GM12878 (cell line): ENCODE results near the gene ATP8A1. TPM values are rescaled to one million over a fixed set of nuclear protein-coding genes. Genes with fewer than 3 reads are reported as not detected.

ENCODE experiments used
- ATAC-seq: fragments of 200-7000 bp; cut with Tn5 transposase; 3 replicates; pipeline ENCODE4 v1.9.1; 2020; ENCODE audit warnings: mild to moderate bottlenecking, moderate library complexity
- BruUV-seq: library from RNA; stranded (reverse); fragments of 400-500 nt; replicated peaks from 2 replicates; lab custom pipeline; 2021; lab: Mats Ljungman, UMichigan
- CTCF ChIA-PET: fragments of 300-600 bp; sonication (Branson Sonifier 250); formaldehyde crosslinking; extraction: SDS; loops from one replicate; lab custom pipeline; 2021; ENCODE audit warnings: inconsistent platforms; lab: Yijun Ruan, JAX
- POLR2A ChIA-PET: fragments of 350-600 bp; formaldehyde crosslinking; extraction: SDS; loops from one replicate; lab custom pipeline; 2021; ENCODE audit warnings: inconsistent platforms; lab: Charles Lee
- RAD21 ChIA-PET: fragments of 300-600 bp; sonication (Branson Sonifier 250); formaldehyde crosslinking; loops from one replicate; lab custom pipeline; 2023; ENCODE audit warnings: antibody characterized with exemption; ENCODE audit not compliant: unreplicated experiment; lab: Charles Lee
- SMC1A ChIA-PET: fragments of 300-600 bp; sonication (Branson Sonifier 250); formaldehyde crosslinking; loops from one replicate; lab custom pipeline; 2023; ENCODE audit not compliant: unreplicated experiment, uncharacterized antibody; lab: Charles Lee
- DNase-seq: peaks from one replicate; pipeline ENCODE4 v3.0.0-alpha.2; 2011; ENCODE audit warnings: low read depth, low spot score
- FAIRE-seq: peaks from 3 replicates; lab custom pipeline; 2011; peaks lifted over from hg19 to GRCh38; lab: Jason Lieb, UNC
- H2AFZ ChIP-seq: 2 replicates; pipeline ENCODE4 v1.6.0; 2011; ENCODE audit warnings: low read depth, low read length, control low read depth; ENCODE audit not compliant: control insufficient read depth
- H3K27ac ChIP-seq: 2 replicates; pipeline ENCODE4 v1.5.1; 2011; ENCODE audit warnings: control low read depth; ENCODE audit not compliant: control insufficient read depth, insufficient read depth
- H3K27me3 ChIP-seq, 2 experiments: replicated peaks in 1 of 2; 2 replicates each; pipeline versions ENCODE4 v1.6.0 to v1.6.1; 2011; ENCODE audit warnings: low read length in 1 of 2; ENCODE audit not compliant: control insufficient read depth in 2 of 2, insufficient read depth in 2 of 2
- H3K36me3 ChIP-seq, 2 experiments: 2 replicates each; pipeline ENCODE4 v1.5.1; 2011; ENCODE audit warnings: low read length in 1 of 2; ENCODE audit not compliant: control insufficient read depth in 2 of 2, insufficient read depth in 2 of 2
- H3K4me1 ChIP-seq: 2 replicates; pipeline ENCODE4 v1.6.1; 2011; ENCODE audit warnings: mild to moderate bottlenecking, low read length, moderate library complexity, mixed read lengths; ENCODE audit not compliant: control insufficient read depth, insufficient read depth
- H3K4me2 ChIP-seq: 2 replicates; pipeline ENCODE4 v1.6.0; 2011; ENCODE audit warnings: control low read depth; ENCODE audit not compliant: control insufficient read depth, insufficient read depth
- H3K4me3 ChIP-seq: fragments of 200-600 bp; sonication (generic); 2 replicates; pipeline ENCODE4 v1.5.1; 2016
- H3K79me2 ChIP-seq: 2 replicates; pipeline ENCODE4 v1.6.0; 2011; ENCODE audit warnings: low read length; ENCODE audit not compliant: control insufficient read depth, insufficient read depth
- H3K9ac ChIP-seq: 2 replicates; pipeline ENCODE4 v1.8.0; 2011; ENCODE audit warnings: low read length, control low read depth, mixed read lengths; ENCODE audit not compliant: control insufficient read depth, insufficient read depth
- H3K9me3 ChIP-seq: replicated peaks from 3 replicates; pipeline ENCODE4 v1.5.1; 2011; ENCODE audit warnings: mild to moderate bottlenecking, low read length; ENCODE audit not compliant: control insufficient read depth, insufficient read depth
- H4K20me1 ChIP-seq: 2 replicates; pipeline ENCODE4 v1.6.0; 2011; ENCODE audit not compliant: control insufficient read depth, insufficient read depth
- ESRRA ChIP-seq: IDR thresholded peaks from 2 replicates; pipeline ENCODE4 v1.6.1; 2012; ENCODE audit warnings: mild to moderate bottlenecking, low read length, improper control_type of control experiment
- POU2F2 ChIP-seq: IDR thresholded peaks from 3 replicates; pipeline ENCODE4 v1.6.1; 2011; ENCODE audit warnings: low read depth, mild to moderate bottlenecking, low read length, borderline replicate concordance
- RCOR1 ChIP-seq: conservative IDR thresholded peaks from 2 replicates; pipeline ENCODE4 v1.6.1; 2012; ENCODE audit warnings: low read depth, low read length, improper control_type of control experiment
- ZNF207 ChIP-seq: fragments of 450-650 bp; IDR thresholded peaks from 2 replicates; pipeline ENCODE4 v1.6.1; 2014; ENCODE audit warnings: antibody characterized with exemption, mild to moderate bottlenecking, borderline replicate concordance
- WGBS: methylation state at CpG from one replicate; pipeline ENCODE4 v1.1.6; 2016; ENCODE audit warnings: low lambda C conversion rate; ENCODE audit not compliant: insufficient replicate concordance, insufficient coverage; ENCODE audit errors: missing lambda C conversion rate; 5-methylcytosine and 5-hydroxymethylcytosine counted together
- in situ Hi-C: fragments of 300-500 bp; cut with MboI; formaldehyde crosslinking; loops from 9 replicates; pipeline ENCODE4 v1.14.3; 2018; ENCODE audit warnings: mixed read lengths
- intact Hi-C: fragments of 100-400 bp; cut with micrococcal nuclease; formaldehyde crosslinking; loops from one replicate; pipeline ENCODE4 v1.14.2; 2022; ENCODE audit not compliant: unreplicated experiment
- polyA plus RNA-seq, 11 experiments: library from polyadenylated mRNA; depleted of rRNA in 4 of 11; unstranded in 6 of 11; stranded (reverse) in 5 of 11; fragments of >200 nt; fragmentation: Nextera tagmentation in 4 of 11; fragmentation: Illumina TruSeq in 1 of 11; extraction: Ambion mirVana in 4 of 11; extraction: Trizol in 1 of 11; gene quantifications; 1 replicate in 1 of 11; 2 replicates in 10 of 11; pipeline versions ENCODE4 v1.2.1 to v1.2.3, GENCODE V29; 2011 to 2016; ENCODE audit warnings: inconsistent platforms in 2 of 11, missing spikeins in 2 of 11, low read depth in 1 of 11
- total RNA-seq, 4 experiments: library from RNA; depleted of rRNA in 3 of 4; stranded (reverse); fragments of >200 nt in 3 of 4; fragmentation: Illumina TruSeq in 1 of 4; extraction: Trizol in 1 of 4; gene quantifications; 2 replicates each; pipeline versions ENCODE4 v1.2.1 to v1.2.3, GENCODE V29; 2013 to 2021
- TF ChIP-seq, protein P1 (sequence below): fragments of 450-650 bp; IDR thresholded peaks from 2 replicates; pipeline ENCODE4 v1.6.1; 2017; ENCODE audit warnings: mild to moderate bottlenecking, moderate library complexity
- TF ChIP-seq, protein P2 (sequence below): IDR thresholded peaks from 2 replicates; pipeline ENCODE4 v1.6.1; 2011; ENCODE audit warnings: low read depth, mild to moderate bottlenecking, low read length, moderate library complexity, borderline replicate concordance; ENCODE audit errors: extremely low read depth
- TF ChIP-seq, protein P3 (sequence below): fragments of 450-650 bp; IDR thresholded peaks from 2 replicates; pipeline ENCODE4 v1.6.1; 2014; ENCODE audit warnings: mild to moderate bottlenecking
- TF ChIP-seq, protein P4 (sequence below): IDR thresholded peaks from 2 replicates; pipeline ENCODE4 v1.6.1; 2012; ENCODE audit warnings: low read depth, low read length, improper control_type of control experiment
- TF ChIP-seq, protein P5 (sequence below), 3 experiments: IDR thresholded peaks in 2 of 3; conservative IDR thresholded peaks in 1 of 3; 2 replicates each; pipeline ENCODE4 v1.5.1; 2011; ENCODE audit warnings: low read depth in 3 of 3, low read length in 3 of 3, mild to moderate bottlenecking in 3 of 3, control low read depth in 2 of 3, moderate library complexity in 2 of 3, inconsistent platforms in 1 of 3, mixed read lengths in 1 of 3; ENCODE audit not compliant: control insufficient read depth in 2 of 3, insufficient read depth in 1 of 3; ENCODE audit errors: extremely low read depth in 1 of 3

The ATP8A1 gene
- total and polyA plus RNA-seq, 10 of the 15 experiments (the other 5 are each of a cell fraction or from before 2014, with no cell fraction given): 9.0 to 116 (median 37.3) TPM

DNA sequence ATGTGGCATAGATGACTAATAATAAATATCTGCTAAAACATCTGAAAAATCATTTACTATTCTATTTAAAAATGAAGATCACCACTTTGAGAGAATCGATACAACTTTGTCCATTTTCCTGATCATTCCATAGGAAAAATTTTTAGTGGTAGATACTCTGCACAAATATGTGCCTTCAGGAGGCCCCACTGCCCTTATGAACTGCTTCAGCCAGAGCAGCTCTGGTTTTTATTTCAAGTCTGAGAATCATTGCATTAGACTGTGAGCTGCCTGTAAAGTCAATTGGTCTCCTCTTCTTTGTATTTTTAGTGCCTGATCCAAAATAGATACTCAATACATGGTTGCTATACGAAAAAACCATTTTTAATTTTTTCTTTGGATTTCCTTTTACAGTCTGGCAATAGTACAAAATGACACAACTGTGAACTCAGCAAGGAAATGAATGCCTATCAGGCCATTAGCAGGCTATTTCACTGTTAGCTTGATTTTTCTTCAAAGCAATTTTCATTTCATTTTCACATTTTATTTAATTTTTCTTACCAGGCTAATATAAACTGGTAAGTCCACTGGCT, 190.5 kb downstream of the ATP8A1 start (continued):
- TF ChIP-seq, protein P1, sequence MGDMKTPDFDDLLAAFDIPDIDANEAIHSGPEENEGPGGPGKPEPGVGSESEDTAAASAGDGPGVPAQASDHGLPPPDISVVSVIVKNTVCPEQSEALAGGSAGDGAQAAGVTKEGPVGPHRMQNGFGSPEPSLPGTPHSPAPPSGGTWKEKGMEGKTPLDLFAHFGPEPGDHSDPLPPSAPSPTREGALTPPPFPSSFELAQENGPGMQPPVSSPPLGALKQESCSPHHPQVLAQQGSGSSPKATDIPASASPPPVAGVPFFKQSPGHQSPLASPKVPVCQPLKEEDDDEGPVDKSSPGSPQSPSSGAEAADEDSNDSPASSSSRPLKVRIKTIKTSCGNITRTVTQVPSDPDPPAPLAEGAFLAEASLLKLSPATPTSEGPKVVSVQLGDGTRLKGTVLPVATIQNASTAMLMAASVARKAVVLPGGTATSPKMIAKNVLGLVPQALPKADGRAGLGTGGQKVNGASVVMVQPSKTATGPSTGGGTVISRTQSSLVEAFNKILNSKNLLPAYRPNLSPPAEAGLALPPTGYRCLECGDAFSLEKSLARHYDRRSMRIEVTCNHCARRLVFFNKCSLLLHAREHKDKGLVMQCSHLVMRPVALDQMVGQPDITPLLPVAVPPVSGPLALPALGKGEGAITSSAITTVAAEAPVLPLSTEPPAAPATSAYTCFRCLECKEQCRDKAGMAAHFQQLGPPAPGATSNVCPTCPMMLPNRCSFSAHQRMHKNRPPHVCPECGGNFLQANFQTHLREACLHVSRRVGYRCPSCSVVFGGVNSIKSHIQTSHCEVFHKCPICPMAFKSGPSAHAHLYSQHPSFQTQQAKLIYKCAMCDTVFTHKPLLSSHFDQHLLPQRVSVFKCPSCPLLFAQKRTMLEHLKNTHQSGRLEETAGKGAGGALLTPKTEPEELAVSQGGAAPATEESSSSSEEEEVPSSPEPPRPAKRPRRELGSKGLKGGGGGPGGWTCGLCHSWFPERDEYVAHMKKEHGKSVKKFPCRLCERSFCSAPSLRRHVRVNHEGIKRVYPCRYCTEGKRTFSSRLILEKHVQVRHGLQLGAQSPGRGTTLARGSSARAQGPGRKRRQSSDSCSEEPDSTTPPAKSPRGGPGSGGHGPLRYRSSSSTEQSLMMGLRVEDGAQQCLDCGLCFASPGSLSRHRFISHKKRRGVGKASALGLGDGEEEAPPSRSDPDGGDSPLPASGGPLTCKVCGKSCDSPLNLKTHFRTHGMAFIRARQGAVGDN: no peak
- TF ChIP-seq ESRRA: no peak
- TF ChIP-seq, protein P2, sequence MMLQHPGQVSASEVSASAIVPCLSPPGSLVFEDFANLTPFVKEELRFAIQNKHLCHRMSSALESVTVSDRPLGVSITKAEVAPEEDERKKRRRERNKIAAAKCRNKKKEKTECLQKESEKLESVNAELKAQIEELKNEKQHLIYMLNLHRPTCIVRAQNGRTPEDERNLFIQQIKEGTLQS: no peak
- TF ChIP-seq, protein P3, sequence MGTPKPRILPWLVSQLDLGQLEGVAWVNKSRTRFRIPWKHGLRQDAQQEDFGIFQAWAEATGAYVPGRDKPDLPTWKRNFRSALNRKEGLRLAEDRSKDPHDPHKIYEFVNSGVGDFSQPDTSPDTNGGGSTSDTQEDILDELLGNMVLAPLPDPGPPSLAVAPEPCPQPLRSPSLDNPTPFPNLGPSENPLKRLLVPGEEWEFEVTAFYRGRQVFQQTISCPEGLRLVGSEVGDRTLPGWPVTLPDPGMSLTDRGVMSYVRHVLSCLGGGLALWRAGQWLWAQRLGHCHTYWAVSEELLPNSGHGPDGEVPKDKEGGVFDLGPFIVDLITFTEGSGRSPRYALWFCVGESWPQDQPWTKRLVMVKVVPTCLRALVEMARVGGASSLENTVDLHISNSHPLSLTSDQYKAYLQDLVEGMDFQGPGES: no peak

DNA sequence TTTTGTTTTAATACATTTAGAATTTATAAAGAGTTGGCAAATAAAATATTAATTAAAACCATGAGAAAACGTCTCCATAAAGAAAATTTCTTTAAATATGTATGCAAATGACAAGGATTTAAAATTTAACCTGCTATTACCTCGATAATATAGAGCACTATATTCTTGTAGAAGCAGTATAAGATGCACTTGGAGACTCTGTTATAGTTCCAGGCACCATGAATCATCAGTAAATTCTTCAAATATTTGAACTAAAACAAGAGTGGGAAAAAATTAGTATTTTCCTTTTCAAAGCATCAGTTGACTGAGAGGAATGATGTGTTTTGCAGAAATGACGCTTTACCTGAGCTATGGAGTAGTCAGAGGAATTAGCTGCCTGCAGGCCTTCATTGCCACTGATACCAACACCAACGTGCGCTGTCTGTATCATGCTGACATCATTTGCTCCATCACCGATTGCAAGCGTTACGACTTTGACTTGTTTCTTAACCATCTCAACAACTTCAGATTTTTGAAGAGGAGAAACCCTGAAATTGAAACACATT, 192.3 kb downstream of the ATP8A1 start:
- H3K36me3 ChIP-seq: peaks cover 0 to 5% of the 10 kb centered on the region in 2 experiments; a peak in 3 of 4 replicates
- DNase-seq: no peak
- no peak overlapping the region for H3K27ac ChIP-seq
- ChIA-PET RAD21 (no interaction called here), SMC1A (interaction anchor here (0.8 kb wide), 1 partner anchor 13 kb away, joined by 3 read pairs; no protein-coding TSS in a partner anchor), CTCF (no interaction called here), POLR2A (no interaction called here)
- ATAC-seq: no peak
- H3K9ac ChIP-seq: no peak overlapping the region
- no TSS peak for BruUV-seq
- 97% methylated on average over 8 of the region's 8 CpGs for WGBS
- no peak overlapping the region for H3K4me2 ChIP-seq
- H3K4me1 ChIP-seq: peaks cover 5% of the 10 kb centered on the region; the same call in 1 of the 2 replicates
- intact Hi-C loops (no loop called here), in situ Hi-C loops (no loop called here)
- no peak for FAIRE-seq
- H3K9me3 ChIP-seq: peaks cover 12% of the 10 kb centered on the region; the same call in 2 of the 3 replicates
- no peaks in the 10 kb centered on the region for H4K20me1 ChIP-seq
- H2AFZ ChIP-seq: no peak overlapping the region
- no peaks in the 10 kb centered on the region for H3K27me3 ChIP-seq
- H3K4me3 ChIP-seq: no peak overlapping the region
- no peaks in the 10 kb centered on the region for H3K79me2 ChIP-seq
- TF ChIP-seq POU2F2: no peak
- TF ChIP-seq, protein P4, sequence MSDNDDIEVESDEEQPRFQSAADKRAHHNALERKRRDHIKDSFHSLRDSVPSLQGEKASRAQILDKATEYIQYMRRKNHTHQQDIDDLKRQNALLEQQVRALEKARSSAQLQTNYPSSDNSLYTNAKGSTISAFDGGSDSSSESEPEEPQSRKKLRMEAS: no peak
- TF ChIP-seq, protein P5, sequence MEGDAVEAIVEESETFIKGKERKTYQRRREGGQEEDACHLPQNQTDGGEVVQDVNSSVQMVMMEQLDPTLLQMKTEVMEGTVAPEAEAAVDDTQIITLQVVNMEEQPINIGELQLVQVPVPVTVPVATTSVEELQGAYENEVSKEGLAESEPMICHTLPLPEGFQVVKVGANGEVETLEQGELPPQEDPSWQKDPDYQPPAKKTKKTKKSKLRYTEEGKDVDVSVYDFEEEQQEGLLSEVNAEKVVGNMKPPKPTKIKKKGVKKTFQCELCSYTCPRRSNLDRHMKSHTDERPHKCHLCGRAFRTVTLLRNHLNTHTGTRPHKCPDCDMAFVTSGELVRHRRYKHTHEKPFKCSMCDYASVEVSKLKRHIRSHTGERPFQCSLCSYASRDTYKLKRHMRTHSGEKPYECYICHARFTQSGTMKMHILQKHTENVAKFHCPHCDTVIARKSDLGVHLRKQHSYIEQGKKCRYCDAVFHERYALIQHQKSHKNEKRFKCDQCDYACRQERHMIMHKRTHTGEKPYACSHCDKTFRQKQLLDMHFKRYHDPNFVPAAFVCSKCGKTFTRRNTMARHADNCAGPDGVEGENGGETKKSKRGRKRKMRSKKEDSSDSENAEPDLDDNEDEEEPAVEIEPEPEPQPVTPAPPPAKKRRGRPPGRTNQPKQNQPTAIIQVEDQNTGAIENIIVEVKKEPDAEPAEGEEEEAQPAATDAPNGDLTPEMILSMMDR (IDR thresholded peaks at IDR 0.05 in 2 of 3, conservative IDR thresholded peaks at IDR 0.05 in 1 of 3; ENCODE audit: control insufficient read depth in 2 of 3, extremely low read depth in 1 of 3, insufficient read depth in 1 of 3, low read depth in 3 of 3, low read length in 3 of 3): no peak
- TF ChIP-seq ZNF207: no peak
- no peak for TF ChIP-seq RCOR1
